ENCODE measurements around the gene KCNQ1. TPM values are rescaled to one million over a fixed set of nuclear protein-coding genes. Genes with fewer than 3 reads are reported as not detected.

The KCNQ1 gene
- total and polyA plus RNA-seq, 8 donors = 7.1 to 37.7 (median 9.9) TPM

DNA sequence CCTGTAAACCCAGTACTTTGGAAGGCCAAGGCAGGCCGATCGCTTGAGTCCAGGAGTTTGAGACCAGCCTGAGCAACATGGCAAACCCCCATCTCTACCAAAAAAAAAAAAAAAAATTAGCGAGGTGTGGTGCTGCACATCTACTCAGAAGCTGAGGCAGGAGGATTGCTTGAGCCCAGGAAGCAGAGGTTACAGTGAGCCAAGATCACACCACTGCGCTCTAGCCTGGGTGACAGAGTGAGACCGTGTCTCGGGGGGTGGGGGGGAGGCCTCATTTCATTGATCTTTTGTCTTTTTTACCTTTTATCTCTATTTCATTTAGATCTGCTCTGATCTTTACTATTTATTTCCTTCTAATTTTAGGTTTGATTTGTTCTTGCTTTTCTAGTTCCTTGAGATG, 203.1 kb downstream of the KCNQ1 start:
- ATAC-seq (no peak), DNase-seq (no peak)
- Histone ChIP-seq H3K4me1 (no peaks in the 10 kb centered on the region), H3K36me3 (no peaks in the 10 kb centered on the region), H3K27ac (no peak overlapping the region), H3K4me3 (no peak overlapping the region), H3K9me3 (peaks cover 0 to 93% of the 10 kb centered on the region in 2 donors), H3K27me3 (no peaks in the 10 kb centered on the region)
- TF ChIP-seq, protein P1, sequence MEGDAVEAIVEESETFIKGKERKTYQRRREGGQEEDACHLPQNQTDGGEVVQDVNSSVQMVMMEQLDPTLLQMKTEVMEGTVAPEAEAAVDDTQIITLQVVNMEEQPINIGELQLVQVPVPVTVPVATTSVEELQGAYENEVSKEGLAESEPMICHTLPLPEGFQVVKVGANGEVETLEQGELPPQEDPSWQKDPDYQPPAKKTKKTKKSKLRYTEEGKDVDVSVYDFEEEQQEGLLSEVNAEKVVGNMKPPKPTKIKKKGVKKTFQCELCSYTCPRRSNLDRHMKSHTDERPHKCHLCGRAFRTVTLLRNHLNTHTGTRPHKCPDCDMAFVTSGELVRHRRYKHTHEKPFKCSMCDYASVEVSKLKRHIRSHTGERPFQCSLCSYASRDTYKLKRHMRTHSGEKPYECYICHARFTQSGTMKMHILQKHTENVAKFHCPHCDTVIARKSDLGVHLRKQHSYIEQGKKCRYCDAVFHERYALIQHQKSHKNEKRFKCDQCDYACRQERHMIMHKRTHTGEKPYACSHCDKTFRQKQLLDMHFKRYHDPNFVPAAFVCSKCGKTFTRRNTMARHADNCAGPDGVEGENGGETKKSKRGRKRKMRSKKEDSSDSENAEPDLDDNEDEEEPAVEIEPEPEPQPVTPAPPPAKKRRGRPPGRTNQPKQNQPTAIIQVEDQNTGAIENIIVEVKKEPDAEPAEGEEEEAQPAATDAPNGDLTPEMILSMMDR (IDR thresholded peaks at IDR 0.05) = no peak
- intact Hi-C loops (cut with DNase I) = no loop called here

DNA sequence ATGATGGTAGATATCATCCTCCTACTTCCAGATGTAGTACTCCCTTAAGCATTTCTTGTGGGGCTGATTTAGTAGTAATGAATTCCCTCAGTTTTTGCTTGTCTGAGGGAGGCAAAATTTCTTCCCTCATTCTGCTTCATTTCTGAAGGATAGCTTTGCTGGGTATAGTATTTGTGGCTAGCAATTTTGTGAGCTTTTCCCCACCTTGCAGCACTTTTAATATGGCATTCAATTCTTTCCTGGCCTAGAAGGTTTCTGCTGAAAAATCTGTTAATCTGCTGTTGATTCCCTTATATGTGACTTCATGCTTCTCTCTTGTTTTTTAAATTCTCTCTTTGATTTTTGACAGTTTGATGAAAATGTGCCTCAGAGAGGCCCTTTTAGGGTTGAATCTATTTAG, 204.6 kb downstream of the KCNQ1 start:
- H3K27ac ChIP-seq = no peak overlapping the region
- no peaks in the 10 kb centered on the region for H3K36me3 ChIP-seq
- no peak for DNase-seq
- no peak for ATAC-seq
- no peaks in the 10 kb centered on the region for H3K27me3 ChIP-seq
- no peak overlapping the region for H3K4me3 ChIP-seq
- TF ChIP-seq, protein P1 (IDR thresholded peaks at IDR 0.05) = no peak
- no peaks in the 10 kb centered on the region for H3K4me1 ChIP-seq
- intact Hi-C loops (cut with DNase I) = no loop called here
- peaks cover 0 to 81% of the 10 kb centered on the region in 2 donors for H3K9me3 ChIP-seq

DNA sequence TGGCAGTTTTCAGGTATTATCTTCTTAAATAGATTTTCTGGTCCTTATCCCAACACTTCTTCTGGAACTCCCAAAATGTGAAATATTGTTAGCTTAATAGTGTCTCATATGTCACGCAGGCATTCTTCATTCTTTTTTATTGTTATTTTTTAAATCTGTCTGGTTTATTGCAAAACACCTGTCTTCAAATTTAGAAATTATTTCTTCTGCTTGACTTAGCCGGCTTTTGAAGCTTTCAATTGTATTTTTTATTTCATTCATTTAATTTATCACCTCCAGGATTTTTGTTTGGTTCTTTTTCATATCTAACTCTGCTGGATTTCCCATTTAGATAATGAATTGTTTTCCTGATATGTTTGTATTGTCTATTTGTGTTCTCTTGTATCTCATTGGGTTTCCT, 205.0 kb downstream of the KCNQ1 start:
- TF ChIP-seq, protein P1 (IDR thresholded peaks at IDR 0.05) = no peak
- Histone ChIP-seq H3K9me3 (peaks cover 0 to 79% of the 10 kb centered on the region in 2 donors), H3K27ac (no peak overlapping the region), H3K4me1 (no peaks in the 10 kb centered on the region), H3K36me3 (no peaks in the 10 kb centered on the region), H3K27me3 (no peaks in the 10 kb centered on the region), H3K4me3 (no peak overlapping the region)
- no peak for ATAC-seq
- intact Hi-C loops (cut with DNase I) = no loop called here
- no peak for DNase-seq

DNA sequence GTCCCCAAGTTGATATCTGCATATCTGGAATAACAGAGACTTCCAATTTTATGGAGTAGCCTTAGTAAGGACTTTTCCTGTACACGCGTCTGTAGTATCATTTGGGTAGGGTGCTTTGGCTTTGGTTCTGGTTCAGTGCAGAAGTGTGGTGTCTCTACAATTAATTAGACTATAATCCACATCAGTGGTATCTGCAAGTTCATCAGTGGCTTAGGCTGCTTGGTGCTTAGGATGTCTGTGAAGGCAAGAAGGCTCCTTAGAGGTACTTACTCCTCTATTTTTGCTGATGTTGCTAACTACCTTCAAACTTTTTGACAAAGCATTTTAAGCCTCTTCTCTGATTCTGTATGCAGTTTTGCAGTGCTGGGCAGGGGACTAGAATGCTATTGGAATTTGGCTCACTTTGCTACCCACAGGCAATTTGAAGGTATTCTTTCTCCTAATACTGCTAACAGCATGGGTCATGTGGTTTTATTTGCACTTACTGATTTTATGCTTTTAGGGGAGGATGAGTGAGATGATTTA, 205.6 kb downstream of the KCNQ1 start:
- no peak overlapping the region for H3K27ac ChIP-seq
- intact Hi-C loops (cut with DNase I) = no loop called here
- no peaks in the 10 kb centered on the region for H3K27me3 ChIP-seq
- H3K4me3 ChIP-seq = no peak overlapping the region
- no peaks in the 10 kb centered on the region for H3K4me1 ChIP-seq
- no peaks in the 10 kb centered on the region for H3K36me3 ChIP-seq
- DNase-seq (no peak), ATAC-seq (no peak)
- TF ChIP-seq, protein P1 (IDR thresholded peaks at IDR 0.05) = no peak
- peaks cover 0 to 74% of the 10 kb centered on the region in 2 donors for H3K9me3 ChIP-seq

DNA sequence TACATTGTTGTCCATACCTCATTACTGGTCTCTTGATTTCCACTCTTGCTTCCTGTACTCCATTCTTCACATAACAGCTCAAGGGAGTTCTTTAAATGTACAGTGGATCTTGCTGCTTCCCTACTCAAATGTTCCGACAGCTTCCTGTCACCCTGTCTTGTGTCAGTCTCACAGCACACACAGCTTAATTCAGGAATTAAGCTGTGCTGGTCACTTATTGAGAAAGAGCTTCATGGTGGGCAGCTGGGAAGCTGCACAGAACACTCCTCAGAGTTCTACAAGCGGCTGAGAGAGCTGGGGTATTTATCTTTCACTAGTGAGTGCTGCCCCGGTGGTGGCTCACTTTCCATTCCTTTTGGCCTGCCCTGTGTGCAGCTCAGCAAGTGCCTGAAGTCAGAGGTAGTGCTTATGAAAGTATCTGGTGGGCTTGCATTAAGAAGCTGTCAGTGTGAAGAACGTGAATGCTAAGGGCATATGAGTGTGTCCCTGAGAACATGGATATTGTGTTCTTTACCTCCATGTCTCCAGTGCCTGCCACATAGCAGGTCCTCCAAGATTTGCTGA, 206.3 kb downstream of the KCNQ1 start:
- no peak overlapping the region for H3K4me3 ChIP-seq
- TF ChIP-seq, protein P1 (IDR thresholded peaks at IDR 0.05) = no peak
- peak in 1 of 4 donors; percentile 13 for DNase-seq
- ATAC-seq = no peak
- no peaks in the 10 kb centered on the region for H3K36me3 ChIP-seq
- intact Hi-C loops (cut with DNase I) = no loop called here
- H3K27me3 ChIP-seq = no peaks in the 10 kb centered on the region
- H3K9me3 ChIP-seq = peaks cover 0 to 67% of the 10 kb centered on the region in 2 donors
- H3K27ac ChIP-seq = no peak overlapping the region
- H3K4me1 ChIP-seq = no peaks in the 10 kb centered on the region
